Measurements from ENCODE around the gene ATP6V0A1.
"Not testable (repeated sequence)": the region's sequence is repeated elsewhere in the genome, so short reads cannot be mapped to it uniquely, and the experiment has no call there.

The ATP6V0A1 gene

GRCh38 chr17:42520540-42520951 lies 61.9 kb downstream of the ATP6V0A1 start:
- DNase-seq, result no peak

GRCh38 chr17:42521036-42521435 lies 62.4 kb downstream of the ATP6V0A1 start:
- no peak for DNase-seq

- no peak for DNase-seq
These were observed 63.1 kb downstream of the ATP6V0A1 start for GRCh38 chr17:42521666-42522262.

GRCh38 chr17:42522263-42522790 lies 63.6 kb downstream of the ATP6V0A1 start:
- no peak for DNase-seq

- DNase-seq, result no peak
These were observed 64.2 kb downstream of the ATP6V0A1 start for GRCh38 chr17:42522798-42523278.

GRCh38 chr17:42525221-42525620 lies 66.5 kb downstream of the ATP6V0A1 start:
- no peak for DNase-seq

GRCh38 chr17:42526031-42526444 lies 67.4 kb downstream of the ATP6V0A1 start:
- DNase-seq, result no peak

- DNase-seq, result no peak
These were observed 69.3 kb downstream of the ATP6V0A1 start for GRCh38 chr17:42527932-42528331.

- no peak for DNase-seq
These were observed 70.4 kb downstream of the ATP6V0A1 start for GRCh38 chr17:42529061-42529460.

- no peak for DNase-seq
These were observed 72.3 kb downstream of the ATP6V0A1 start for GRCh38 chr17:42530952-42531454.

GRCh38 chr17:42531455-42532354 lies 73.0 kb downstream of the ATP6V0A1 start:
- DNase-seq, result peak; percentile 53

- no peak for DNase-seq
These were observed 76.7 kb downstream of the ATP6V0A1 start for GRCh38 chr17:42535155-42536047.

- peak; percentile 92 for DNase-seq
These were observed 77.3 kb downstream of the ATP6V0A1 start, which contains the start of gene NAGLU for GRCh38 chr17:42536048-42536371. Gene NAGLU, plus strand, starts transcription at chr17:42536241. Its CDS starts 32 bp downstream, at chr17:42536273.

GRCh38 chr17:42536372-42537155 lies 77.9 kb downstream of the ATP6V0A1 start:
- DNase-seq, result peak; percentile 87

- no peak for DNase-seq
These were observed 78.6 kb downstream of the ATP6V0A1 start for GRCh38 chr17:42537156-42537805.

- DNase-seq, result no peak
These were observed 79.3 kb downstream of the ATP6V0A1 start for GRCh38 chr17:42537826-42538451.

- no peak for DNase-seq
These were observed 79.8 kb downstream of the ATP6V0A1 start for GRCh38 chr17:42538482-42538881.

- DNase-seq, result not testable (repeated sequence)
These were observed 81.9 kb downstream of the ATP6V0A1 start for GRCh38 chr17:42540558-42540957.

GRCh38 chr17:42541041-42541833 lies 82.6 kb downstream of the ATP6V0A1 start:
- DNase-seq, result no peak

All from activated CD4-positive, CD25-positive, alpha-beta regulatory T cell treated with anti-CD3 and anti-CD28 coated beads, Interleukin-2, amount 50 U/mL, for 72 hours (primary cell).